Ramos (cell line): Measurements from ENCODE around the gene FZR1.
"Not testable (repeated sequence)": the region's sequence is repeated elsewhere in the genome, so short reads cannot be mapped to it uniquely, and the experiment has no call there.

ENCODE experiments used
- in situ Hi-C: fragments of 300-500 bp; cut with MboI; formaldehyde crosslinking; loops from one replicate; pipeline ENCODE4 v1.14.3; 2022; ENCODE audit warnings: low sequenced_read_pairs; ENCODE audit not compliant: unreplicated experiment

Gene FZR1

GRCh38 chr19:3527238-3527910, 21.3 kb downstream of the FZR1 start:
- in situ Hi-C loops, result no loop called here

- in situ Hi-C loops, result no loop called here
Observed at GRCh38 chr19:3528080-3528479, 22.0 kb downstream of the FZR1 start.

GRCh38 chr19:3528539-3529211, 22.6 kb downstream of the FZR1 start:
- in situ Hi-C loops, result no loop called here

GRCh38 chr19:3529299-3529698, 23.2 kb downstream of the FZR1 start:
- in situ Hi-C loops, result not testable (repeated sequence)

GRCh38 chr19:3530389-3530788, 24.3 kb downstream of the FZR1 start:
- in situ Hi-C loops, result no loop called here

GRCh38 chr19:3531716-3532115, 25.6 kb downstream of the FZR1 start:
- in situ Hi-C loops, result no loop called here

GRCh38 chr19:3532154-3532786, 26.2 kb downstream of the FZR1 start:
- in situ Hi-C loops, result no loop called here

- in situ Hi-C loops, result no loop called here
Observed at GRCh38 chr19:3533033-3533432, 26.9 kb downstream of the FZR1 start.

- in situ Hi-C loops, result no loop called here
Observed at GRCh38 chr19:3533563-3534216, 27.6 kb downstream of the FZR1 start.

- in situ Hi-C loops, result no loop called here
Observed at GRCh38 chr19:3534375-3535234, 28.5 kb downstream of the FZR1 start.

- in situ Hi-C loops, result no loop called here
Observed at GRCh38 chr19:3535235-3535535, 29.1 kb downstream of the FZR1 start.

- in situ Hi-C loops, result no loop called here
Observed at GRCh38 chr19:3535563-3535965, 29.5 kb downstream of the FZR1 start.

- in situ Hi-C loops, result no loop called here
Observed at GRCh38 chr19:3535981-3536380, 29.9 kb downstream of the FZR1 start.

- in situ Hi-C loops, result no loop called here
Observed at GRCh38 chr19:3536429-3537100, 30.5 kb downstream of the FZR1 start.

GRCh38 chr19:3537101-3537437, 31.0 kb downstream of the FZR1 start:
- in situ Hi-C loops, result no loop called here

GRCh38 chr19:3537438-3538240, 31.5 kb downstream of the FZR1 start:
- in situ Hi-C loops, result no loop called here

- in situ Hi-C loops, result no loop called here
Observed at GRCh38 chr19:3538258-3538929, 32.3 kb downstream of the FZR1 start.

GRCh38 chr19:3538965-3539755, 33.0 kb downstream of the FZR1 start, which contains the start of gene TEKTIP1:
Gene TEKTIP1 (plus strand): TSS chr19:3539174. CDS start chr19:3539178, 4 bp downstream.
- in situ Hi-C loops, result no loop called here
